ENCODE results near the gene SMIM44. TPM values are rescaled to one million over a fixed set of nuclear protein-coding genes. Genes with fewer than 3 reads are reported as not detected.

The SMIM44 gene
- total RNA-seq, 1 experiment from 2014 or later: not detected

GRCh38 chr19:3465552-3465951 is 17.7 kb downstream of the SMIM44 start:
- CTCF ChIA-PET: interaction anchor here (0.7 kb wide), 1 partner anchor 120 kb away, joined by 4 read pairs; no protein-coding TSS in a partner anchor
- Histone ChIP-seq H3K27me3 (ENCODE audit: control insufficient read depth, insufficient read depth, low read length) (no peaks in the 10 kb centered on the region), H3K4me3 (ENCODE audit: low read depth in 2 of 2, low read length in 2 of 2) (no peak overlapping the region), H3K27ac (ENCODE audit: low read length) (no peak overlapping the region), H3K36me3 (ENCODE audit: control insufficient read depth, insufficient read depth, low read length) (no peaks in the 10 kb centered on the region), H3K9me3 (ENCODE audit: control insufficient read depth, insufficient read depth, low read depth, low read length) (no peaks in the 10 kb centered on the region), H3K4me1 (ENCODE audit: control insufficient read depth, insufficient read depth, low read length) (no peaks in the 10 kb centered on the region)
- intact Hi-C loops (cut with micrococcal nuclease; ENCODE audit: unreplicated experiment): no loop called here
- TF ChIP-seq POLR2AphosphoS5 (IDR thresholded peaks at IDR 0.05; ENCODE audit: low read depth, low read length) (no peak), TCF7L2 (IDR thresholded peaks at IDR 0.05; ENCODE audit: low read depth, low read length) (no peak), SIN3A (IDR thresholded peaks at IDR 0.05; ENCODE audit: borderline replicate concordance, insufficient read depth, low read depth, low read length) (no peak), CTCF (IDR thresholded peaks at IDR 0.05) (no peak), REST (IDR thresholded peaks at IDR 0.05; ENCODE audit: insufficient read depth in 1 of 2, low read depth in 2 of 2, low read length in 1 of 2) (no peak)
- no TSS peak for BruUV-seq (replicated peaks)
- POLR2A ChIA-PET: no interaction called here
- in situ Hi-C loops (cut with HindIII; ENCODE audit: low pct_unique_long_range_greater_than_20kb, low sequenced_read_pairs): no loop called here
- DNase-seq (ENCODE audit: low read depth, low spot score) (no peak), ATAC-seq (no peak)

- intact Hi-C loops (cut with micrococcal nuclease; ENCODE audit: unreplicated experiment): no loop called here
- H3K9me3 ChIP-seq (ENCODE audit: control insufficient read depth, insufficient read depth, low read depth, low read length): no peaks in the 10 kb centered on the region
- DNase-seq (ENCODE audit: low read depth, low spot score) (no peak), ATAC-seq (no peak)
- in situ Hi-C loops (cut with HindIII; ENCODE audit: low pct_unique_long_range_greater_than_20kb, low sequenced_read_pairs): no loop called here
- no TSS peak for BruUV-seq (replicated peaks)
- TF ChIP-seq TCF7L2 (IDR thresholded peaks at IDR 0.05; ENCODE audit: low read depth, low read length) (no peak), CTCF (IDR thresholded peaks at IDR 0.05) (no peak), REST (IDR thresholded peaks at IDR 0.05; ENCODE audit: insufficient read depth in 1 of 2, low read depth in 2 of 2, low read length in 1 of 2) (no peak), SIN3A (IDR thresholded peaks at IDR 0.05; ENCODE audit: borderline replicate concordance, insufficient read depth, low read depth, low read length) (no peak), POLR2AphosphoS5 (IDR thresholded peaks at IDR 0.05; ENCODE audit: low read depth, low read length) (no peak)
- no peaks in the 10 kb centered on the region for H3K27me3 ChIP-seq (ENCODE audit: control insufficient read depth, insufficient read depth, low read length)
- no peak overlapping the region for H3K27ac ChIP-seq (ENCODE audit: low read length)
- no peaks in the 10 kb centered on the region for H3K4me1 ChIP-seq (ENCODE audit: control insufficient read depth, insufficient read depth, low read length)
- no peaks in the 10 kb centered on the region for H3K36me3 ChIP-seq (ENCODE audit: control insufficient read depth, insufficient read depth, low read length)
- POLR2A ChIA-PET: no interaction called here
- CTCF ChIA-PET: interaction anchor here (0.7 kb wide), 2 partner anchors 34 to 119 kb away, joined by 4 to 9 read pairs; no protein-coding TSS in a partner anchor
- no peak overlapping the region for H3K4me3 ChIP-seq (ENCODE audit: low read depth in 2 of 2, low read length in 2 of 2)
Measured at GRCh38 chr19:3464587-3465235, 18.5 kb downstream of the SMIM44 start.

Measured in Panc1 (cell line).